CD4-positive, alpha-beta memory T cell (primary cell): Measurements from ENCODE around the gene QSOX1. TPM values are rescaled to one million over a fixed set of nuclear protein-coding genes. Genes with fewer than 3 reads are reported as not detected.

Experiments used
- CTCF ChIA-PET: fragments of 350-600 bp; sonication (Branson Sonifier 250); formaldehyde crosslinking; loops from one replicate; lab custom pipeline; 2021; ENCODE audit warnings: inconsistent platforms; ENCODE audit not compliant: partially characterized antibody; lab: Charles Lee
- POLR2A ChIA-PET: fragments of 350-600 bp; sonication (Branson Sonifier 250); formaldehyde crosslinking; loops from one replicate; lab custom pipeline; 2021; ENCODE audit not compliant: partially characterized antibody; lab: Charles Lee
- DNase-seq, 5 donors: peaks; one replicate each; pipeline versions ENCODE4 v3.0.0 to v3.0.0-alpha.2; 2020 to 2022; ENCODE audit warnings: mixed read lengths in 1 of 5
- H3K27ac ChIP-seq: one replicate; pipeline ENCODE4 v1.7.0; 2013; ENCODE audit warnings: low read depth, low read length
- H3K27me3 ChIP-seq: 2 replicates; pipeline ENCODE4 v1.7.0; 2013; ENCODE audit warnings: mild to moderate bottlenecking, low read length, moderate library complexity; ENCODE audit not compliant: insufficient read depth
- H3K36me3 ChIP-seq: 2 replicates; pipeline ENCODE4 v1.7.0; 2013; ENCODE audit warnings: mild to moderate bottlenecking, low read length, moderate library complexity; ENCODE audit not compliant: insufficient read depth
- H3K4me1 ChIP-seq: 2 replicates; pipeline ENCODE4 v1.7.0; 2013; ENCODE audit warnings: mild to moderate bottlenecking, low read length, moderate library complexity; ENCODE audit not compliant: insufficient read depth
- H3K4me3 ChIP-seq, 2 donors: one replicate each; pipeline ENCODE4 v1.7.0; 2013; ENCODE audit warnings: low read length in 2 of 2, mild to moderate bottlenecking in 1 of 2
- H3K9me3 ChIP-seq, 2 donors: one replicate each; pipeline ENCODE4 v1.7.0; 2013; ENCODE audit warnings: low read length in 2 of 2, control low read depth in 1 of 2; ENCODE audit not compliant: control insufficient read depth in 1 of 2
- H3K27ac Mint-ChIP-seq, 7 donors: one replicate each; pipeline ENCODE4 v1.8.0; 2020 to 2021; ENCODE audit warnings: mixed read lengths in 7 of 7, mild to moderate bottlenecking in 6 of 7, inconsistent platforms in 3 of 7, moderate library complexity in 3 of 7
- H3K27me3 Mint-ChIP-seq, 2 donors: one replicate each; pipeline ENCODE4 v1.8.0; 2020 to 2021; ENCODE audit warnings: mixed read lengths in 2 of 2
- H3K36me3 Mint-ChIP-seq, 2 donors: one replicate each; pipeline ENCODE4 v1.8.0; 2020 to 2021; ENCODE audit warnings: mixed read lengths in 2 of 2, inconsistent platforms in 1 of 2, mild to moderate bottlenecking in 1 of 2
- H3K4me1 Mint-ChIP-seq, 4 donors: one replicate each; pipeline ENCODE4 v1.8.0; 2020 to 2021; ENCODE audit warnings: mixed read lengths in 4 of 4, mild to moderate bottlenecking in 1 of 4
- H3K4me3 Mint-ChIP-seq, 8 donors: one replicate each; pipeline ENCODE4 v1.8.0; 2020 to 2021; ENCODE audit warnings: mixed read lengths in 8 of 8, mild to moderate bottlenecking in 7 of 8, moderate library complexity in 6 of 8, inconsistent platforms in 3 of 8
- H3K9me3 Mint-ChIP-seq, 8 donors: one replicate each; pipeline ENCODE4 v1.8.0; 2020 to 2021; ENCODE audit warnings: mixed read lengths in 8 of 8, mild to moderate bottlenecking in 5 of 8, inconsistent platforms in 3 of 8, moderate library complexity in 1 of 8
- intact Hi-C: fragments of 100-400 bp; cut with micrococcal nuclease; formaldehyde crosslinking; loops from one replicate; pipeline ENCODE4 v1.15.1; 2023
- polyA plus RNA-seq, 2 donors: library from polyadenylated mRNA; unstranded; fragments of 300-500 nt; fragmentation: Illumina TruSeq; gene quantifications; one replicate each; pipeline ENCODE4 v1.2.3, GENCODE V29; 2021
- total RNA-seq, 2 experiments: library from RNA; stranded (reverse); gene quantifications; one replicate each; pipeline ENCODE4 v1.2.3, GENCODE V29; 2021

The QSOX1 gene
- total and polyA plus RNA-seq, 4 experiments from 2014 or later, result 10.7 to 25.1 (median 17.7) TPM

- H3K4me1 Mint-ChIP-seq, result peaks cover 0 to 15% (median 2%) of the 10 kb centered on the region in 4 donors
- Histone ChIP-seq H3K4me1 (peaks cover 3% of the 10 kb centered on the region), H3K9me3 (no peaks in the 10 kb centered on the region), H3K36me3 (peaks cover 16% of the 10 kb centered on the region), H3K27me3 (no peaks in the 10 kb centered on the region), H3K27ac (no peak overlapping the region), H3K4me3 (no peak overlapping the region)
- H3K9me3 Mint-ChIP-seq, result no peaks in the 10 kb centered on the region
- no peaks in the 10 kb centered on the region for H3K27me3 Mint-ChIP-seq
- peaks cover 60 to 72% of the 10 kb centered on the region in 2 donors for H3K36me3 Mint-ChIP-seq
- CTCF ChIA-PET, result interaction anchor here (0.9 to 2.6 kb wide), 4 partner anchors 9 to 292 kb away, joined by 3 to 14 read pairs (median 4); no protein-coding TSS in a partner anchor
- POLR2A ChIA-PET, result no interaction called here
- intact Hi-C loops, result loop anchor here (5.0 kb wide), 1 partner anchor 290 kb away; no protein-coding TSS in a partner anchor
- no peak overlapping the region for H3K4me3 Mint-ChIP-seq
- DNase-seq, result no peak
- H3K27ac Mint-ChIP-seq, result no peak overlapping the region
Observed at GRCh38 chr1:180187626-180188025, 33.0 kb downstream of the QSOX1 start.

- peaks cover 3% of the 10 kb centered on the region for H3K4me1 ChIP-seq
- H3K27me3 ChIP-seq, result no peaks in the 10 kb centered on the region
- no peak for DNase-seq
- H3K36me3 ChIP-seq, result peaks cover 16% of the 10 kb centered on the region
- no peaks in the 10 kb centered on the region for H3K27me3 Mint-ChIP-seq
- H3K27ac ChIP-seq, result no peak overlapping the region
- peaks cover 0 to 15% (median 2%) of the 10 kb centered on the region in 4 donors for H3K4me1 Mint-ChIP-seq
- no peaks in the 10 kb centered on the region for H3K9me3 Mint-ChIP-seq
- CTCF ChIA-PET, result interaction anchor here (0.9 to 2.6 kb wide), 5 partner anchors 9 to 291 kb away, joined by 3 to 14 read pairs (median 3); no protein-coding TSS in a partner anchor
- no peak overlapping the region for H3K4me3 Mint-ChIP-seq
- intact Hi-C loops, result loop anchor here (5.0 kb wide), 1 partner anchor 289 kb away; no protein-coding TSS in a partner anchor
- H3K27ac Mint-ChIP-seq, result no peak overlapping the region
- POLR2A ChIA-PET, result no interaction called here
- no peaks in the 10 kb centered on the region for H3K9me3 ChIP-seq
- peaks cover 63 to 76% of the 10 kb centered on the region in 2 donors for H3K36me3 Mint-ChIP-seq
- H3K4me3 ChIP-seq, result no peak overlapping the region
Observed at GRCh38 chr1:180188091-180188506, 33.4 kb downstream of the QSOX1 start.

- Mint-ChIP-seq H3K4me3 (no peak overlapping the region), H3K36me3 (peaks cover 58 to 73% of the 10 kb centered on the region in 2 donors), H3K9me3 (no peaks in the 10 kb centered on the region), H3K4me1 (peaks cover 0 to 15% (median 2%) of the 10 kb centered on the region in 4 donors), H3K27ac (peak overlapping the region in 1 of 7 donors; percentile 46), H3K27me3 (no peaks in the 10 kb centered on the region)
- Histone ChIP-seq H3K9me3 (no peaks in the 10 kb centered on the region), H3K4me3 (no peak overlapping the region), H3K4me1 (peaks cover 3% of the 10 kb centered on the region), H3K27me3 (no peaks in the 10 kb centered on the region), H3K27ac (no peak overlapping the region), H3K36me3 (peaks cover 16% of the 10 kb centered on the region)
- no peak for DNase-seq
- intact Hi-C loops, result loop anchor here (5.0 kb wide), 1 partner anchor 289 kb away; no protein-coding TSS in a partner anchor
- POLR2A ChIA-PET, result no interaction called here
- CTCF ChIA-PET, result interaction anchor here (0.9 to 2.6 kb wide), 6 partner anchors 8 to 291 kb away, joined by 3 to 14 read pairs (median 3); no protein-coding TSS in a partner anchor
Observed at GRCh38 chr1:180188684-180189175, 34.1 kb downstream of the QSOX1 start.

GRCh38 chr1:180190091-180190490, 35.4 kb downstream of the QSOX1 start:
- Mint-ChIP-seq H3K36me3 (peaks cover 45 to 62% of the 10 kb centered on the region in 2 donors), H3K27me3 (no peaks in the 10 kb centered on the region), H3K9me3 (no peaks in the 10 kb centered on the region), H3K4me3 (no peak overlapping the region), H3K4me1 (peaks cover 0 to 15% (median 2%) of the 10 kb centered on the region in 4 donors), H3K27ac (peak overlapping the region in 1 of 7 donors; percentile 30)
- intact Hi-C loops, result no loop called here
- Histone ChIP-seq H3K36me3 (peaks cover 16% of the 10 kb centered on the region), H3K27me3 (no peaks in the 10 kb centered on the region), H3K27ac (no peak overlapping the region), H3K9me3 (no peaks in the 10 kb centered on the region), H3K4me3 (no peak overlapping the region), H3K4me1 (peaks cover 3% of the 10 kb centered on the region)
- CTCF ChIA-PET, result interaction anchor here (0.9 to 1.2 kb wide), 2 partner anchors 10 to 11 kb away, joined by 3 to 5 read pairs; no protein-coding TSS in a partner anchor
- POLR2A ChIA-PET, result no interaction called here
- no peak for DNase-seq

GRCh38 chr1:180192172-180192571, 37.5 kb downstream of the QSOX1 start:
- CTCF ChIA-PET, result interaction anchor here (1.4 kb wide), 1 partner anchor 13 kb away, joined by 5 read pairs; no protein-coding TSS in a partner anchor

GRCh38 chr1:180193141-180194047, 38.7 kb downstream of the QSOX1 start:
- no peaks in the 10 kb centered on the region for H3K27me3 Mint-ChIP-seq
- H3K27me3 ChIP-seq, result no peaks in the 10 kb centered on the region
- no peak overlapping the region for H3K4me3 Mint-ChIP-seq
- H3K36me3 ChIP-seq, result peaks cover 16% of the 10 kb centered on the region
- H3K4me1 ChIP-seq, result peaks cover 3% of the 10 kb centered on the region
- peaks cover 44 to 60% of the 10 kb centered on the region in 2 donors for H3K36me3 Mint-ChIP-seq
- H3K9me3 Mint-ChIP-seq, result peaks cover 0 to 1% (median 0%) of the 10 kb centered on the region in 8 donors
- ChIA-PET POLR2A (no interaction called here), CTCF (interaction anchor here (1.4 kb wide), 1 partner anchor 14 kb away, joined by 5 read pairs; no protein-coding TSS in a partner anchor)
- H3K9me3 ChIP-seq, result no peaks in the 10 kb centered on the region
- DNase-seq, result no peak
- H3K27ac ChIP-seq, result no peak overlapping the region
- no peak overlapping the region for H3K27ac Mint-ChIP-seq
- no peak overlapping the region for H3K4me3 ChIP-seq
- intact Hi-C loops, result no loop called here
- peaks cover 0 to 15% (median 2%) of the 10 kb centered on the region in 4 donors for H3K4me1 Mint-ChIP-seq

More at GRCh38 chr1:180192172-180192571, 37.5 kb downstream of the QSOX1 start:
- H3K4me1 Mint-ChIP-seq, result peaks cover 0 to 15% (median 2%) of the 10 kb centered on the region in 4 donors
- no peak overlapping the region for H3K4me3 ChIP-seq
- no peak overlapping the region for H3K4me3 Mint-ChIP-seq
- no peaks in the 10 kb centered on the region for H3K9me3 ChIP-seq
- intact Hi-C loops, result no loop called here
- H3K36me3 Mint-ChIP-seq, result peaks cover 44 to 64% of the 10 kb centered on the region in 2 donors
- peak overlapping the region in 3 of 7 donors; percentile 37 to 68 (median 55) for H3K27ac Mint-ChIP-seq
- peaks cover 0 to under 1% (median 0%) of the 10 kb centered on the region in 8 donors for H3K9me3 Mint-ChIP-seq
- no peaks in the 10 kb centered on the region for H3K27me3 Mint-ChIP-seq
- H3K27ac ChIP-seq, result no peak overlapping the region
- POLR2A ChIA-PET, result no interaction called here
- peaks cover 3% of the 10 kb centered on the region for H3K4me1 ChIP-seq
- no peaks in the 10 kb centered on the region for H3K27me3 ChIP-seq
- peaks cover 16% of the 10 kb centered on the region for H3K36me3 ChIP-seq
- no peak for DNase-seq
